HG03521 (cell line): ENCODE measurements around the gene LRRK2.
A peak's percentile ranks its signal among the peaks of the same experiment; 100 is the strongest.
"Not testable (repeated sequence)": the region's sequence is repeated elsewhere in the genome, so short reads cannot be mapped to it uniquely, and the experiment has no call there.

Experiments used
- ATAC-seq: cut with Tn5 transposase; IDR thresholded peaks from one replicate; pipeline ENCODE4 v1.9.1; 2021; ENCODE audit warnings: mild to moderate bottlenecking, moderate library complexity; ENCODE audit not compliant: unreplicated experiment

LRRK2 gene

DNA sequence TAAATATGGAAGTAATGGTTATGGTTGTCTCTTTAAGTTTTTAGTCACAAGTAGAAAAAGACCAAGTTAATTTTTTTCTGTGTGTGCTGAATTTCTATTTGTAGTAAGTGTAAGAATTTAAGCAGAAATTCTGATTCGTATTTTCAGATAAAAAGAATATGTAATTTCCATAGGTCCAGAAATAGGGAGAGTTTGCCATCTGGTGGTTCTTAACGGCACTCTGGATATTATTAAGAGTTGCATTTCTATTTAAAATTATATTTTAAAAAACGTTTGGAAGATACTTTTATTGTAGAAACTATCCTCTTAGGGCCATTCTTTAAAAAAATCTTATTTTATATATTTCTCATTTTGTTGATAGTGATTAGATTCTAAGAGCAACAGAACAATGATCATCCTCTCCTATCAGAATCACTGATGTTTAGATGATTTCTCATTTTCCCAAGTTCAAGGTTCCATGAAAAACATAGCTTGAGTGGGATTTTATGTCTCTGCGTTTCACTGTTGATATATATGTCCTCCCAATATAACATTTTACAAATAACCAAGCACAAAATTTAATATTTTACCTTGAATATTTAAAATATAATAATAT lies 88.3 kb downstream of the LRRK2 start:
- no peak for ATAC-seq

DNA sequence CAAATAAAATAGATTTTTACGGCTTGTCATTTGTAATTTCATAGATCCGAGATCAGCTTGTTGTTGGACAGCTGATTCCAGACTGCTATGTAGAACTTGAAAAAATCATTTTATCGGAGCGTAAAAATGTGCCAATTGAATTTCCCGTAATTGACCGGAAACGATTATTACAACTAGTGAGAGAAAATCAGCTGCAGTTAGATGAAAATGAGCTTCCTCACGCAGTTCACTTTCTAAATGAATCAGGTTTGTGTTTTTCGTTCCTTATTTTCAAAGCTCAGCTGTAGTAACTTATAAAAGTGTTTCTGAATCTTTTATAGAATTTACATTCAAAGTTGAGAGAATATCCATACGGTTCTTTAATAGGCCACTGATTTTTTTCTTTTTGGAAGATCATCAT lies 89.1 kb downstream of the LRRK2 start:
- ATAC-seq = peak; percentile 46

DNA sequence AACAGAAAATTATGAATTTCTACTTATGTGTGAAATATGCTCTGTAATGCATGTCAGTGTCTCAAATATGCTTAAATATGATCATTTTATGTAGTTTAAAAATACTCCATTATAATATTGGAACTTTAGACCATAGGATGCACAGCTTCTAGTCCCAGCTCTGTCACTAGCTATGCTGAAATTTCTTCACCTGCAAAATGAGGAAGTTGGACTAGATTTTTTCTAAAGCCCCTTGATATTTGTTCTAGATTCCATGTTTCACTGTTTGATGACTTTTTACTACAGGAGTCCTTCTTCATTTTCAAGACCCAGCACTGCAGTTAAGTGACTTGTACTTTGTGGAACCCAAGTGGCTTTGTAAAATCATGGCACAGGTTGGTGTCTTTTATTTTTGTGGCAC lies 90.1 kb downstream of the LRRK2 start:
- ATAC-seq = no peak

DNA sequence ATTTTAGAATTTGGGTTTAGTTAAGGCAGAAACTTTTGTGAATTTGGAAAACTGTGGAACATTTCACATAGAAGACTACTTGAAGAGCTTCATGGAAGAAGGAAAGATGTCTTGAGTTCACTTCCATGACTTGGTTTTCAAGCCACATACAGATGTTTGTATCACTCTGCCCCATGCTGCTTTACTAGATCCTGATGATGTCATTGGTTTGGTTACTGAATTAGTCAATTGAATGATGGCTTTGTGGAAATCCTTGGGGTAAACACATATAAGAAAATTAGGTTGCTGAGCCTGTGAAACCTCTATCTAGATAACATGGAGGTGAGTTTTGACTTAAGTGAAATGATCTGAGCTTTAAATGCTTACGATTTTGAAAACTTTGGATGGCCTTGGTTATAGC lies 90.6 kb downstream of the LRRK2 start:
- no peak for ATAC-seq

DNA sequence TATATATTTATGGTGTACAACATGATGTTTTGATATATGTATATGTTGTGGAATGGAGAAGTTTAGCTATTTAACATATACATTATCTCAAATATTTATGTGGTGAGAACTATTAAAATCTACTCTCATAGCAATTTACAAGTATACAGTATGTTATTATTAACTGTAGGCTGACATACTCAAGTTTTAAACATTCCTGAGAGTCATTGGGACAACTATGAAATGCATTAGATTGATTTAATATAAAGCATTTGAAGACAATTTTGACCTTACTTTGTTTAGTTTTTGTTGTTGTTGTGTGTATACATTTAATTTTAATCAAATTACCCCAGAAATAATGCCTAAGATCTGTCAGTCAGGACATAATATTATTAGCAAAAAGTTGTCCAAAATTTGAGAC lies 99.5 kb downstream of the LRRK2 start:
- ATAC-seq = no peak

DNA sequence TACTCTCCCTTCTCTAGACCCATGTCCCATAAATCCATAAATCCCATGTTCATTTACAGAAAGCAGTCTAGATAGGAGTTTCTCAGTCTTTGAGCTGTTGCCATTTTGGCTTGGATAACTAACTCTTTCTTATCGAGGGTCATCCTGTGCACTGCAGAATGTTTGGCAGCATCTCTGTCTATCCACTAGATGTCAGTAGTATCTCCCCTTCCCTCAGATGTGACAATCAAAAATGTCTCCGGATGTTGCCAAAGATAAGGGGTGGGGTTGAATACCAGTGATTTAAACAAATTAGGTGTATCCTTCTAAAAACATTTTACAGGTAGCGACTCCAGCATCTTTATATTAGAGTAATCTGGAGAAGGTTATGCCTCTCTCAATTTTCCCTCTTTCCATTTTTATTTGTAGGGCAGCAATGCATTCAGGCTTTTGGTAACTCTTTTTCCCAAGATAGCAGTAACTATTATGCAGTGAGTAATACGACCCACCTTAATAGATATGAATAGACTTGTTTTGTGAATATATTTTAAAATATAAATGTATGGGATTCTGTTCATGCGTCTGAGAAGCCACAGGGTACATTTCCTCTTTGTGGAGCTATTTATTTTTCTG lies 100.7 kb downstream of the LRRK2 start:
- no peak for ATAC-seq

DNA sequence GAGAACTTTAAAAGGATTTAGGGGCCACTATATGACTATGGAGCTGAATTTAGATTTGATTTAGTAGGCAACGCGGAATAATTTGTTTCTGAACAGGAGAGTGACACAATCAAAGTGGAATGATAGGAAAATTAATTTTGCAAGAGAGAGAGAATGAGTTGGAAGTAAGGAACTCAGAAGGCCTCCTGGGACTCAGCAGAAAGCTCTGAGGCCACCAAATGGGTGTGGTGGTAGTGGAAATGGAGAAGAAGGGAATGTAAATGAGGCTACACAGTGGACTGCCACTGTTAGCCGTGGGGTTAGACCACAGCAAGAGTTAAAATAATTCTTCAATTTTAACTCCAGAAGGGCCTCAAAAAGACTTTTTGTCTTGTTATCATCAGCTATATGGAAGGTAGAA lies 102.7 kb downstream of the LRRK2 start:
- no peak for ATAC-seq

DNA sequence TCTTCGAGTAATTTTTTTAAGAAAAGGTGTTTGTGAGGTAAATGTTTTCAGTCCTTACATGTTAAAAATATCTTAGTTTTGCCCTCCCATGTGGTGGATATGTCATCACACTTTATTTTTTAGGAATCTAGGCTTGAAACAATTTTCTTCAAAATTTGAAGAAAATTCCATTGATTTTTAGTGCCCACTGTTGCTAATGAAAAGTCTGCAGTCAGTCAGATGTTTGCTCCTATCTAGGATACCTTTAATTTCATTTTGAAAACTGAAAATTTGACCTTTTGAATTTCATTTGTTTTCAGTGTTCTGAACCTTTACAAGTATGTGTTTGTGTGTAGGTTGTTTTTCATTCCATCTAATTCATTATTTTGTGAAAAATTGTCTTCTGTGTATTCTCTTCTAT lies 105.4 kb downstream of the LRRK2 start:
- no peak for ATAC-seq

DNA sequence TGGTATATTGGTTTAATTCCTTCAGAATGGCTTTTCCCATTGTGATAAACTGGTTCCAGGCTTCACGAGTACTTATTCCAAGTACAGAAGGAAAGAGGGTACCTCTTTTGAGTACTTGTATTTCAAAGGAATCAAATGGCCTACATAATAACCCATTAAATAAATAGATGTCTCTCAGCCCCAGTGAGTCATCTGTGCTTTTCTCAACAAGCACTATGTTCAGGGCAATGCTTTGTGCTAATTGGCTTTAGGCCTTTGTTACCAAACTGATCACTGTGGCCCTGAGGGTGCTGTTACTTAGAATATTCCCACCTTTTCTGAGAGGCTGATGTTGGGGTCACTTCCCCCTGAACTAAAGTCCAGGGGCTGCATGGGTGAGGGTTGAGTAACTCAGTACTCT lies 107.1 kb downstream of the LRRK2 start:
- no peak for ATAC-seq

DNA sequence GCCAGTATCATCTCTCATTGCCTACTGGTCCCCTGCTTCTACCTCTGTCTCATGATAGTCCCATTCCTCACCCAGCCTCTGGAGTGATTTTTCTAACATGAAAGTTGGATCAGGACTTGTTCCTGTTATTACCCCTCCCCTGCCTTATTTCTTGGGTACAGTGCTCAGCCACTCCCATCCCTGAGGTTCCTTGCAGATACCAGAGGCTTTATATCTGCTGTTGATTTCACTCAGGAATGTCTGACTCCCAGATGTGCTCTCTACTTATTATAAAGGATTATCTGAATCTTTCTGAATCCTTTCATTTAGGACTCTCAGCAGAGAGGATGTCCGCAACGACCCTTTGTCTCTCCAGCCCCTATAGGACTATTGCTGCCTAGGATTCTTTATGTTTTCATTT lies 111.2 kb downstream of the LRRK2 start:
- no peak for ATAC-seq

DNA sequence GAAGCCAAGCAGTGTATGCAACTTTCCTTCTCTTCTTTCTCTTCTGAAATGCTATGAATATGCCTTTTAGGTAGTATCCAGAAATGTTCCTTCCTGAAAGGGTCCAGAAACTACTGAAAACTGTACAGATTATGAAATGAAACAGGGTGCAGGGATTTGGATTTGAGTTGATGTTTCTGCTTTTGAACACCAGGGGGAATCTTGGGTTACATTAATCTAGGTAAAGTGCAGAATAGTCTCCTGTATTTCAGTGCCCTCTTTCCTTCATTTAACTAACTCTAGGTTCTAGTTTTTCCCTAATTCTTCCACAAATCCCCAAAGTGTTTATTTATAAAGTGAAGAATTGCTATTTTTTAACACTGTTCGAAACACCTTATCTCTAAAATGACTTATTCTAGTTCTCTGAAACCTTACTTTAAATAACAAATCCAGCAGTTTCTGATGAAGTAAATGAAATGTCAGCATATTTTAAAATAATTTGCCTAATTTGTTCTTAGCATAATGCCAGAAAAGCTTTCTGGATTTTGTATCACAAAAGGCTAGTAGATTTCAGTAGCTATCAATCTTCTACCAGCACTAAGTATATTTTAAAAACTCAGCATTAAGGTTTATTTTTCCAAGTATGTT lies 111.9 kb downstream of the LRRK2 start:
- ATAC-seq = peak; percentile 46

DNA sequence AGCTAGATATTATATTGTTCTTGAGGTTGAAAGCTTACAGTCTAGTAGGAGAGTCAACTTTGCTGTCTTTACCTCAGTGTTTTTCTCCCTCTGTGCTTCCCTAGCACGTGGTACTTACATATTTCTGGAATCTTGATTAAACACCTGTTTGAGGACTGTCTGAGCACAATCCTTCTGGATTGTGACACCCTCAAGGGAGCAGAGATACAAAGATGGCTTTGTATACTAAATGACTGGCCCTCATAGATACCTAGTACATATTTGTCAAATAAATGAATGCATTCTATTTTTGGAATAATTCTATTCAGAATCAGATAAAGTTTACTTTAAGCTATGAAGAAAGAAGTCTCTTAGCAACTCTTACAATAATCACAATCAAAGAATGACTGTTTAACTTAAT lies 113.3 kb downstream of the LRRK2 start:
- no peak for ATAC-seq

DNA sequence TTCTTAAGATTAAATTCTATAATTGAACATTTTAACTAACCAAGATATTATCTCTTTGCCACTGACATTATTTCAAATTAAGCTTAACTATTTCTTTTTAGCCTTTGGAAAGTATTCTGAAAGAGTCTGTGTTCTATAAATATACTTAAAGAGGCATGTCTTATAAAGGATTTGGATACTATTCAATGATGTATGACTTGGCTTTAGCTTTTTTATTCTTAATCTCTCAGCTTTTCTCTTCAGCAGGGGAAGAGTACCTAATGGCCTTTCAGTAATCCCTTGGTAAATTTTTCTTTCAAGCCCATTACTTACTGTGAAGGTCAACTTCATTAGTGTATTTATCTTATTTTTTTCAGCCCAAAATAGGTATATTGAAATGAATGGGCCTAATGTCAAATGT lies 113.8 kb downstream of the LRRK2 start:
- ATAC-seq = no peak

DNA sequence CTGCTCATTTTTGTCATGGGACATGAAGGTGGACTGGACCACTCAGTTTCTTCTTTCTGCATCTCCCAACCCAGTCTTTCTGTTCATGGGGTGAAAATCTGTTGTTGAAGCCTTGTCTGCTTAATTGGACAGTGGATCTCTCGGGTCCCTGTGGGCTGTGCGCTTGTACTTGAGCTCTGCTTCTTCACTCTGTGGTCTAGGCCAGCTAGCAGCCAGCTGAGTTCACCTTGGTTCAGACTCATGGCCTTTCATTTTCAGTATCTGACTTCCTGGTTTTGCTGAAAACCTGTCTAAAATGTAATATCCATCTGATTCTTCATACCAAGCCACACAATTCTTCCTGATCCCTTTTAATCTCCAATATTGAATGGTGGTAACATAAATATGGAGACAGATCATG lies 117.2 kb downstream of the LRRK2 start:
- ATAC-seq = peak; percentile 82

DNA sequence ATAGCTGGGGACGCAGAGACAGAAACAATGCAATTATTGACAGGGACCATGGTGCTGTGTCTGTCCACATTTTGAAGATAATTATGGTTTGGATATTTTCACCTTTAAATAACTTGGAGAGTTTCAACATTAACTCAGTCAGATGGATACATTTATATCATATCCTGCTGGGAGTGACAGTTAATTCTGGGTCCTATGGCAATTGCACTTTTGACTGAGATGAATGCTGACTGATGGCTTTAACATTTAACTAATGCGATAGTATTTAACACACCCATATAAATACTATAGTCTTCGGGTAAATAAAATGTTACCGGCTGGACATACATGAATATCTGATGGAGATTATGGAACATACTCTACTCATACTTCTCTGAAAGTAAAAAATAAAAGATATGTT lies 118.3 kb downstream of the LRRK2 start:
- ATAC-seq = no peak

DNA sequence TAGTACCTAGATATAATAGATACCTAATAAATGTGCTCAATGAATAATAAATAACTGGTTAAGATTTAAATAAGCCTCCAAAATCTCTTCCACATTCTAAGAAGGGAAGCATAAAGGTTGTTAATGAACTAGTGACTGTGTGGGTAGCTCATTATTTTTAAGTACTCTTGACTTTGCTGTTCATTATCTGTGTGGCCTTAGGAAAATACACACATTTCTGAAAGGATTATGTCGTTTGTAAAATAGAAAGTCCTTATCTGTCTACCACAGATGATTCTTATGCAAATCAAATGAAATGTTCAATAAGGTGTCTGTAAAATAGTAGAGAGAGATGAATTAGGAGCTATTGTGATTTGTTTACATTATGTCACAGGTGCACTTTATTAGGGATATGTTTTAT lies 119.5 kb downstream of the LRRK2 start:
- ATAC-seq = no peak

DNA sequence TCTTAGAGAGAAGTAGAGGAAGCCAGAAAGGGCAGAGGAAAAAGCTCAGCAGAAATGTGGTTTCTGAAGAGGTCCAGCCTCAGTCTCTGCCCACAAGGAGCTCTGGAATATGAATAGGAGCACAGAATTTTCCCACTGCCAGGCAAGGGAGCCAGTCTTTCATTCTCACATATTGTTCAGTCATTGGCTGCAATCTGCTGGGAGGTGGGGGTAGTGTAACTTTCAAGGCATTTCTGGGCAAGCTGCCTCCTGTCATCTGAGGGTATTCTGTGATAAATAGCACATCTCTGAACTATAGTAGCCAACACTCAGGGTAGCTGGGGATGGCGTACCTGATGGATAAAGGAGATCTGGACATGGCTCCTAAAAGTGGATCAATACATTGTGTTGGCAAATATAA lies 127.2 kb downstream of the LRRK2 start:
- ATAC-seq = no peak

DNA sequence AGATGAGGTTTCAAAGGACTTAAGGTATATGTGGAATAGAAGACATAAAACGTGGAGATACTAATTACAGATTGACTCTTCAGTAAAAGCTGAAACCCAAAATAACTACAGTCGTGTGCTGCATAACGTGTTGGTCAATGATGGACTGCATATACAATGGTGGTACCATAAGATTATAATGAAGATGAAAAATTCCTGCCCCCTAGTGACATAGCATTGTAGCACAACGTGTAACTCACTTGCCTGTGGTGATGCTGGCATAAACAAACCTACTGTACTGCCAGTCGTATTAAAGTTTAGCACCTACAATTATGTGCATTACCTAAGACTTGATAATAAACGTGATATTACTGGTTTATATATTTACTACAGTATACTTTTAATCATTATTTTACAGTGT lies 150.3 kb downstream of the LRRK2 start:
- ATAC-seq = no peak

DNA sequence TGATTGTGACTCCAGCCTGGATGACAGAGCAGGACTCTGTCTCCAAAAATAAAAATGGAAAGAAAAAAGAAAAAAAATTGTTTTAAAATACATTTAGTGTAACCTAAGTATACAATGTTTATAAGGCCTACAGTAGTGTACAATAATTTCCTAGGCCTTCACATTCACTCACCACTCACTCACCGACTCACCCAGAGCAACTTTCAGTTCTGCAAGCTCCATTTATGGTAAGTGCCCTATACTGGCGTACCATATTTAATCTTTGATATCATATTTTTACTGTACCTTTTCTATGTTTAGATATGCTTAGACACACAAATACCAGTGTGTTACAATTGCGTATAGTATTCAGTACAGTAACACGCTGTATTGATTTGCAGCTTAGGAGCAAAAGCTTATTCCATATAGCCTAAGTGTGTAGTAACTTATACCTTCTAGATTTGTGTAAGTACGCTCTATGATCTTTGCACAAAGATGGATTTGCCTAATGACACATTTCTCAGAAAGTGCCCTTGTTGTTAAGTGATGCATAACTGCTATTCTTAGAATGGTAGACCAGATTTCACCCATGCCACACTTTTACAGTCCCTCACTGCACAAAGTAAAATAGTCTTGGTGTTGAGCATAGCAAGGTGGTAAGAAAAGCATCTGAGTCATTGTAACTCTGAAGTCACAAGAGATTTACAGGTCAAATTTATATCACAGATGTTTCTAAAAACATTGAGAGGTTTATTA lies 151.9 kb downstream of the LRRK2 start:
- ATAC-seq = no peak

DNA sequence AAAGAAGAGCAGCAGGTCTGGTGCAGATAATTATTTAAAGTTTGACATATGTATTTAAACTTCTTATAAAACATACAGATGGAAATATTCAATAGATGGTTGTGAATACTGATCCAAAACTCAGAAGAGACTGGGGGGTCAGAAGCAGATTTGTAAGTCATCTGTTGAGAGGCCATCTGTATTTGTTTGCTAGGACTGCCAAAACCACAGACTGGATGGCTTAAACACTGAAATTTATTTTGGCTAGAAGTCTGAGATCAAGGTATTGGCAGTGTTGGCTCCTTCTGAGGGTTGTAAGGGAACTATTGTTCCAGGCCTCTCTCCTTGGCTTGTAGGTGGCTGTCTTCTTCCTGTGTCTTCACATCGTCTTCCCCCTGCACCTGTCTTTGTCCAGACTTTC lies 153.9 kb downstream of the LRRK2 start:
- ATAC-seq = no peak

DNA sequence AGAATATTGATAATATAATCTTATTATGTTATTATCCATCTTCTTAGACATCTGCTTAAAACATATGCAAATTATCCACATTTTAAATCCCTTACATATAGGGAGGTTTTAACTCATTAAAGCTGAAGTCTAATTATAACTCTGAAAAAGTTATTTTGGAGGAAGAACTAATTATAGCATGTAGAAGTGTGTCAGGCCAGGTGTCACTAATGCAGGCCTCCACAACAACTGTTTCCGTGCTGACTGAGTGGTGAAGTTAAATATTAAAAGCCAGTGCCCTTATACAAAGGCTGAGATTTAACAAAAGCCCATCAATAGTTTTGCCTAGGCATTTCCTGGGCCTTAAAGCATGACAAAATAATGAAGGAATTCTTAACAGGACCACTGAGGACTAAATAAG lies 157.4 kb downstream of the LRRK2 start:
- ATAC-seq = no peak

DNA sequence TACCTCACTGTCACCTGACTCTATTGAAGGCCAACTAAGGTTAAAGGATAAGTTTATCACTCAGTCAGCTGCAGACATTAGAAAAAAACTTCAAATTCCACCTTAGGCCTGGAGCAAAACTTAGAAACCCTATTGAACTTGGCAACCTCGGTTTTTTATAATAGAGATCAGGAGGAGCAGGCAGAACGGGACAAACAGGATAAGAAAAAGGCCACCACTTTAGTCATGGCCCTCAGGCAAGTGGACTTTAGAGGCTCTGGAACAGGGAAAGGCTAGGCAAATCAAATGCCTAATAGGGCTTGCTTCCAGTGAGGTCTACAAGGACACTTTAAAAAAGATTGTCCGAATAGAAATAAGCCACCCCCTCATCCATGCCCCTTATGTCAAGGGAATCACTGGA lies 162.5 kb downstream of the LRRK2 start:
- not testable (repeated sequence) for ATAC-seq
